IMR-90 (cell line): Measurements from ENCODE around the gene TP63.

Experiments
- BHLHE40 ChIP-seq: fragments of 150-350 bp; IDR thresholded peaks from 2 replicates; pipeline ENCODE4 v1.6.1; 2016; ENCODE audit warnings: mild to moderate bottlenecking, low read depth, low read length
- CHD1 ChIP-seq: IDR thresholded peaks from 2 replicates; pipeline ENCODE4 v1.6.1; 2012; ENCODE audit warnings: low read depth, low read length, improper control_type of control experiment
- CTCF ChIP-seq: conservative IDR thresholded peaks from 2 replicates; pipeline ENCODE4 v1.5.1; 2012; ENCODE audit warnings: mild to moderate bottlenecking, low read depth, low read length, improper control_type of control experiment
- FOS ChIP-seq: fragments of 150-350 bp; IDR thresholded peaks from 2 replicates; pipeline ENCODE4 v1.6.1; 2016; ENCODE audit warnings: low read depth, low read length
- POLR2A ChIP-seq: IDR thresholded peaks from 2 replicates; pipeline ENCODE4 v1.6.1; 2012; ENCODE audit warnings: mild to moderate bottlenecking, low read depth, low read length
- RAD21 ChIP-seq: IDR thresholded peaks from 2 replicates; pipeline ENCODE4 v1.6.1; 2012; ENCODE audit warnings: low read length, improper control_type of control experiment
- RFX5 ChIP-seq: IDR thresholded peaks from 2 replicates; pipeline ENCODE4 v1.8.0; 2012; ENCODE audit warnings: low read depth, mild to moderate bottlenecking, low read length, moderate library complexity
- SMC3 ChIP-seq: fragments of 150-350 bp; IDR thresholded peaks from 2 replicates; pipeline ENCODE4 v1.6.1; 2016; ENCODE audit warnings: low read depth, mild to moderate bottlenecking, antibody characterized with exemption, low read length, moderate library complexity
- TF ChIP-seq, protein P1 (sequence below): fragments of 150-350 bp; IDR thresholded peaks from 2 replicates; pipeline ENCODE4 v1.6.1; 2017; ENCODE audit warnings: mild to moderate bottlenecking, antibody characterized with exemption, low read length, low read depth

DNA sequence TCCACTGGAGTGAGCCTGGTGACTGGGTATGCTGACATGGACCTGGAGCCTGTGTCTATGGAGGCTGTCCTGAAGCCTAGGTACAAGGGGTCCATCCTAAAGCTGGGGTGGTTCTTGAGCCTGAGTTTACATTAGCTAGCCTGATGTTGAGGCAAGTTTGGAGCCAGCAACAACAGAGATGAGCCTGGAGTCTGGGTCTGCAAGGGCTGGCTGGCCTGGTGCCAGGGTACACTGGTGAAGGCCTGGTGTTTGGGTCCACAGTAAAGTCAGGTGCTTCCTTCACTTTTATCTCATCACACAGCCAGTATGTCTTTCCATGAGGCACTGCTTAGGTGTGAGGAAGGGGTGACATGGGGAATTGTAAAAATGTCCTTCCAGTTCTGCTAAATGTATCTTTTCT, 49.5 kb downstream of the TP63 start:
- no peak for TF ChIP-seq CHD1
- TF ChIP-seq SMC3, result no peak
- TF ChIP-seq CTCF, result no peak
- TF ChIP-seq RAD21, result no peak
- no peak for TF ChIP-seq POLR2A
- no peak for TF ChIP-seq FOS
- no peak for TF ChIP-seq BHLHE40
- no peak for TF ChIP-seq RFX5
- TF ChIP-seq, protein P1, sequence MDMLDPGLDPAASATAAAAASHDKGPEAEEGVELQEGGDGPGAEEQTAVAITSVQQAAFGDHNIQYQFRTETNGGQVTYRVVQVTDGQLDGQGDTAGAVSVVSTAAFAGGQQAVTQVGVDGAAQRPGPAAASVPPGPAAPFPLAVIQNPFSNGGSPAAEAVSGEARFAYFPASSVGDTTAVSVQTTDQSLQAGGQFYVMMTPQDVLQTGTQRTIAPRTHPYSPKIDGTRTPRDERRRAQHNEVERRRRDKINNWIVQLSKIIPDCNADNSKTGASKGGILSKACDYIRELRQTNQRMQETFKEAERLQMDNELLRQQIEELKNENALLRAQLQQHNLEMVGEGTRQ, result no peak
